Uterus (tissue), 2 donors: ENCODE results near the gene APOBEC2.

ENCODE experiments used
- POLR2A ChIP-seq, 2 donors: fragments of 450-650 bp; IDR thresholded peaks; one replicate each; pipeline ENCODE4 v1.6.1; 2016; ENCODE audit warnings: antibody characterized with exemption in 2 of 2, mild to moderate bottlenecking in 1 of 2, moderate library complexity in 1 of 2
- TF ChIP-seq, protein P1 (sequence below), 4 experiments: fragments of 200-600 bp in 2 of 4; fragments of 450-650 bp in 2 of 4; sonication (generic) in 2 of 4; IDR thresholded peaks; one replicate each; pipeline ENCODE4 v1.5.1; 2016 to 2019; ENCODE audit warnings: antibody characterized with exemption in 4 of 4, mild to moderate bottlenecking in 2 of 4, moderate library complexity in 1 of 4

DNA sequence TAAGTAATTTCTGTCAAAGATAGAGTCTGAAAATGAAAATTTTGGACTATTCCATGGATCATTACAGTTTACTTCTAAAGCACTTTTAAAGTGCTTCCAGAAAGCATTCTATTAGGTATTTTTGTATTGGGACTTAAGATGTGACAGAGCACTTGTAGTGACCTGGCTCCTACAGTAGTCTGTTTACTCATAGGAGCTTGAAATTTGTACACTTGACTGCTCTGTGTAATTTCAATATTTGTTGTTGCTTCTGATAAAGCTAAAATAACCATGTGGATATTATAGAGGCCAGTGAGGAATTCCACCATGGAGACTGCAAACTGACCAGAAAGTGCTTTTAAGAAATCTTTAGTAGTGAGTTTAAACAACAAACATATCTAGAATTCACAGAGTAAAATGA lies 30.1 kb downstream of the APOBEC2 start:
- TF ChIP-seq, protein P1, sequence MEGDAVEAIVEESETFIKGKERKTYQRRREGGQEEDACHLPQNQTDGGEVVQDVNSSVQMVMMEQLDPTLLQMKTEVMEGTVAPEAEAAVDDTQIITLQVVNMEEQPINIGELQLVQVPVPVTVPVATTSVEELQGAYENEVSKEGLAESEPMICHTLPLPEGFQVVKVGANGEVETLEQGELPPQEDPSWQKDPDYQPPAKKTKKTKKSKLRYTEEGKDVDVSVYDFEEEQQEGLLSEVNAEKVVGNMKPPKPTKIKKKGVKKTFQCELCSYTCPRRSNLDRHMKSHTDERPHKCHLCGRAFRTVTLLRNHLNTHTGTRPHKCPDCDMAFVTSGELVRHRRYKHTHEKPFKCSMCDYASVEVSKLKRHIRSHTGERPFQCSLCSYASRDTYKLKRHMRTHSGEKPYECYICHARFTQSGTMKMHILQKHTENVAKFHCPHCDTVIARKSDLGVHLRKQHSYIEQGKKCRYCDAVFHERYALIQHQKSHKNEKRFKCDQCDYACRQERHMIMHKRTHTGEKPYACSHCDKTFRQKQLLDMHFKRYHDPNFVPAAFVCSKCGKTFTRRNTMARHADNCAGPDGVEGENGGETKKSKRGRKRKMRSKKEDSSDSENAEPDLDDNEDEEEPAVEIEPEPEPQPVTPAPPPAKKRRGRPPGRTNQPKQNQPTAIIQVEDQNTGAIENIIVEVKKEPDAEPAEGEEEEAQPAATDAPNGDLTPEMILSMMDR (IDR thresholded peaks at IDR 0.05) = no peak
- TF ChIP-seq POLR2A (IDR thresholded peaks at IDR 0.05) = no peak
